Measurements from ENCODE around the gene STX11.

STX11 gene

GRCh38 chr6:144165784-144166183, 15.5 kb downstream of the STX11 start:
- POLR2A ChIA-PET = no interaction called here
- DNase-seq (ENCODE audit: extremely low spot score) = no peak
- no peak for TF ChIP-seq SUZ12 (IDR thresholded peaks at IDR 0.05)
- TF ChIP-seq ZNF384 (IDR thresholded peaks at IDR 0.05) = no peak
- TF ChIP-seq L3MBTL2 (conservative IDR thresholded peaks at IDR 0.05) = no peak
- no peak for TF ChIP-seq TARDBP (IDR thresholded peaks at IDR 0.05)
- TF ChIP-seq FOXM1 (IDR thresholded peaks at IDR 0.05; ENCODE audit: borderline replicate concordance) = no peak
- no peak for TF ChIP-seq LEF1 (IDR thresholded peaks at IDR 0.05; ENCODE audit: borderline replicate concordance)
- TF ChIP-seq PKNOX1 (IDR thresholded peaks at IDR 0.05) = no peak
- no peak for TF ChIP-seq SP1 (IDR thresholded peaks at IDR 0.05)
- TF ChIP-seq ARNT (IDR thresholded peaks at IDR 0.05) = no peak
- no peak for TF ChIP-seq HDGF (IDR thresholded peaks at IDR 0.05; ENCODE audit: borderline replicate concordance)
- no peak for TF ChIP-seq ELF4 (IDR thresholded peaks at IDR 0.05)
- TF ChIP-seq BHLHE40 (IDR thresholded peaks at IDR 0.05; ENCODE audit: borderline replicate concordance) = no peak
- TF ChIP-seq FOXK2 (IDR thresholded peaks at IDR 0.05) = no peak
- TF ChIP-seq CTBP1 (IDR thresholded peaks at IDR 0.05; ENCODE audit: borderline replicate concordance) = no peak
- no peak for TF ChIP-seq NFRKB (IDR thresholded peaks at IDR 0.05)
- no peak for TF ChIP-seq FOXA1 (IDR thresholded peaks at IDR 0.05)
- CTCF ChIA-PET = interaction anchor here (0.6 kb wide), 1 partner anchor 1692 kb away, joined by 3 read pairs; no protein-coding TSS in a partner anchor

GRCh38 chr6:144170044-144170443, 19.7 kb downstream of the STX11 start:
- ChIA-PET POLR2A (no interaction called here), CTCF (no interaction called here)
- no peak for DNase-seq (ENCODE audit: extremely low spot score)
- TF ChIP-seq CTBP1 (IDR thresholded peaks at IDR 0.05; ENCODE audit: borderline replicate concordance) = no peak
- TF ChIP-seq FOXA1 (IDR thresholded peaks at IDR 0.05) = no peak
- no peak for TF ChIP-seq L3MBTL2 (conservative IDR thresholded peaks at IDR 0.05)

- ChIA-PET POLR2A (no interaction called here), CTCF (no interaction called here)
- TF ChIP-seq HDGF (IDR thresholded peaks at IDR 0.05; ENCODE audit: borderline replicate concordance) (no peak), ELF4 (IDR thresholded peaks at IDR 0.05) (no peak), FOXK2 (IDR thresholded peaks at IDR 0.05) (no peak), ARNT (IDR thresholded peaks at IDR 0.05) (no peak), LEF1 (IDR thresholded peaks at IDR 0.05; ENCODE audit: borderline replicate concordance) (no peak), FOXM1 (IDR thresholded peaks at IDR 0.05; ENCODE audit: borderline replicate concordance) (no peak)
- DNase-seq (ENCODE audit: extremely low spot score) = no peak
Observed at GRCh38 chr6:144171406-144171805, 21.1 kb downstream of the STX11 start.

GRCh38 chr6:144174006-144174405, 23.7 kb downstream of the STX11 start:
- CTCF ChIA-PET = no interaction called here
- TF ChIP-seq FOXM1 (IDR thresholded peaks at IDR 0.05; ENCODE audit: borderline replicate concordance) (no peak), SUZ12 (IDR thresholded peaks at IDR 0.05) (no peak), PKNOX1 (IDR thresholded peaks at IDR 0.05) (no peak), TARDBP (IDR thresholded peaks at IDR 0.05) (no peak), L3MBTL2 (conservative IDR thresholded peaks at IDR 0.05) (no peak), NFRKB (IDR thresholded peaks at IDR 0.05) (no peak), SP1 (IDR thresholded peaks at IDR 0.05) (no peak)
- DNase-seq (ENCODE audit: extremely low spot score) = no peak
- POLR2A ChIA-PET = no interaction called here

- TF ChIP-seq SP1 (IDR thresholded peaks at IDR 0.05) (no peak), ZNF384 (IDR thresholded peaks at IDR 0.05) (no peak), ELF4 (IDR thresholded peaks at IDR 0.05) (no peak), NFRKB (IDR thresholded peaks at IDR 0.05) (no peak), L3MBTL2 (conservative IDR thresholded peaks at IDR 0.05) (no peak), FOXM1 (IDR thresholded peaks at IDR 0.05; ENCODE audit: borderline replicate concordance) (no peak), CTBP1 (IDR thresholded peaks at IDR 0.05; ENCODE audit: borderline replicate concordance) (no peak), FOXA1 (IDR thresholded peaks at IDR 0.05) (no peak), BHLHE40 (IDR thresholded peaks at IDR 0.05; ENCODE audit: borderline replicate concordance) (no peak), TARDBP (IDR thresholded peaks at IDR 0.05) (no peak), LEF1 (IDR thresholded peaks at IDR 0.05; ENCODE audit: borderline replicate concordance) (no peak), HDGF (IDR thresholded peaks at IDR 0.05; ENCODE audit: borderline replicate concordance) (no peak)
- POLR2A ChIA-PET = no interaction called here
- DNase-seq (ENCODE audit: extremely low spot score) = no peak
- CTCF ChIA-PET = no interaction called here
Observed at GRCh38 chr6:144176043-144176442, 25.7 kb downstream of the STX11 start.

- no peak for TF ChIP-seq FOXM1 (IDR thresholded peaks at IDR 0.05; ENCODE audit: borderline replicate concordance)
- TF ChIP-seq BHLHE40 (IDR thresholded peaks at IDR 0.05; ENCODE audit: borderline replicate concordance) = no peak
- TF ChIP-seq FOXA1 (IDR thresholded peaks at IDR 0.05) = no peak
- no peak for TF ChIP-seq PKNOX1 (IDR thresholded peaks at IDR 0.05)
- TF ChIP-seq LEF1 (IDR thresholded peaks at IDR 0.05; ENCODE audit: borderline replicate concordance) = no peak
- no peak for TF ChIP-seq ARNT (IDR thresholded peaks at IDR 0.05)
Observed at GRCh38 chr6:144177726-144178125, 27.4 kb downstream of the STX11 start.

GRCh38 chr6:144178323-144178722, 28.0 kb downstream of the STX11 start:
- ChIA-PET POLR2A (interaction anchor here (0.7 kb wide), 1 partner anchor 54 kb away, joined by 3 read pairs; no protein-coding TSS in a partner anchor), CTCF (interaction anchor here (0.6 kb wide), 1 partner anchor 69 kb away, joined by 8 read pairs; no protein-coding TSS in a partner anchor)
- DNase-seq (ENCODE audit: extremely low spot score) = no peak
- TF ChIP-seq NFRKB (IDR thresholded peaks at IDR 0.05) (no peak), PKNOX1 (IDR thresholded peaks at IDR 0.05) (no peak), FOXK2 (IDR thresholded peaks at IDR 0.05) (no peak), FOXA1 (IDR thresholded peaks at IDR 0.05) (no peak), LEF1 (IDR thresholded peaks at IDR 0.05; ENCODE audit: borderline replicate concordance) (no peak), L3MBTL2 (conservative IDR thresholded peaks at IDR 0.05) (no peak), TARDBP (IDR thresholded peaks at IDR 0.05) (no peak), HDGF (IDR thresholded peaks at IDR 0.05; ENCODE audit: borderline replicate concordance) (no peak), FOXM1 (IDR thresholded peaks at IDR 0.05; ENCODE audit: borderline replicate concordance) (no peak), ARNT (IDR thresholded peaks at IDR 0.05) (no peak), CTBP1 (IDR thresholded peaks at IDR 0.05; ENCODE audit: borderline replicate concordance) (no peak), ELF4 (IDR thresholded peaks at IDR 0.05) (no peak), SUZ12 (IDR thresholded peaks at IDR 0.05) (no peak), SP1 (IDR thresholded peaks at IDR 0.05) (no peak), BHLHE40 (IDR thresholded peaks at IDR 0.05; ENCODE audit: borderline replicate concordance) (no peak), ZNF384 (IDR thresholded peaks at IDR 0.05) (no peak)

More at GRCh38 chr6:144177726-144178125, 27.4 kb downstream of the STX11 start:
- POLR2A ChIA-PET = no interaction called here
- CTCF ChIA-PET = no interaction called here
- DNase-seq (ENCODE audit: extremely low spot score) = no peak

Data from HEK293T (cell line).